Subcutaneous abdominal adipose tissue (tissue), 5 donors: ENCODE results near the gene GPR17.

Experiments
- H3K27ac ChIP-seq: one replicate; pipeline ENCODE4 v1.7.0; 2013; ENCODE audit warnings: low read depth, mild to moderate bottlenecking, inconsistent platforms, low read length, moderate library complexity
- H3K27me3 ChIP-seq, 5 donors: one replicate each; pipeline ENCODE4 v1.7.0; 2013; ENCODE audit warnings: low read length in 5 of 5, inconsistent platforms in 1 of 5; ENCODE audit not compliant: control insufficient read depth in 5 of 5, insufficient read depth in 4 of 5
- H3K36me3 ChIP-seq, 5 donors: one replicate each; pipeline ENCODE4 v1.7.0; 2013; ENCODE audit warnings: low read length in 5 of 5; ENCODE audit not compliant: control insufficient read depth in 5 of 5, insufficient read depth in 5 of 5
- H3K4me1 ChIP-seq, 5 donors: one replicate each; pipeline ENCODE4 v1.7.0; 2013; ENCODE audit warnings: low read length in 5 of 5, mild to moderate bottlenecking in 3 of 5, moderate library complexity in 1 of 5; ENCODE audit not compliant: control insufficient read depth in 5 of 5, insufficient read depth in 5 of 5
- H3K4me3 ChIP-seq, 5 donors: one replicate each; pipeline ENCODE4 v1.7.0; 2013; ENCODE audit warnings: low read length in 5 of 5, low read depth in 1 of 5
- H3K9ac ChIP-seq, 5 donors: one replicate each; pipeline ENCODE4 v1.7.0; 2013; ENCODE audit warnings: low read length in 5 of 5, mild to moderate bottlenecking in 4 of 5, moderate library complexity in 3 of 5
- H3K9me3 ChIP-seq, 5 donors: one replicate each; pipeline ENCODE4 v1.7.0; 2013; ENCODE audit warnings: low read length in 5 of 5; ENCODE audit not compliant: control insufficient read depth in 5 of 5
- donor health status: healthy.
- donor health status: healthy.
- donor health status: healthy.
- donor health status: healthy.
- donor health status: healthy.

GPR17 gene

GRCh38 chr2:127614246-127614645 lies 31.7 kb upstream of the GPR17 start:
- Histone ChIP-seq H3K9ac (no peak overlapping the region), H3K4me3 (no peak overlapping the region), H3K27ac (no peak overlapping the region), H3K27me3 (peaks cover 0 to under 1% (median 0%) of the 10 kb centered on the region in 5 donors), H3K36me3 (no peaks in the 10 kb centered on the region), H3K9me3 (peaks cover 0 to 34% (median 18%) of the 10 kb centered on the region in 5 donors), H3K4me1 (no peaks in the 10 kb centered on the region)

GRCh38 chr2:127614731-127615130 lies 31.2 kb upstream of the GPR17 start:
- no peak overlapping the region for H3K4me3 ChIP-seq
- no peak overlapping the region for H3K27ac ChIP-seq
- no peaks in the 10 kb centered on the region for H3K27me3 ChIP-seq
- no peaks in the 10 kb centered on the region for H3K4me1 ChIP-seq
- no peaks in the 10 kb centered on the region for H3K36me3 ChIP-seq
- no peak overlapping the region for H3K9ac ChIP-seq
- H3K9me3 ChIP-seq, result peaks cover 0 to 34% (median 18%) of the 10 kb centered on the region in 5 donors

- Histone ChIP-seq H3K4me3 (no peak overlapping the region), H3K27ac (no peak overlapping the region), H3K9ac (no peak overlapping the region), H3K27me3 (no peaks in the 10 kb centered on the region), H3K4me1 (no peaks in the 10 kb centered on the region), H3K36me3 (no peaks in the 10 kb centered on the region), H3K9me3 (peaks cover 0 to 32% (median 17%) of the 10 kb centered on the region in 5 donors)
Observed at GRCh38 chr2:127615511-127616166, 30.3 kb upstream of the GPR17 start.

GRCh38 chr2:127618551-127619202 lies 27.3 kb upstream of the GPR17 start:
- Histone ChIP-seq H3K9ac (no peak overlapping the region), H3K27me3 (peaks cover 0 to 10% (median 0%) of the 10 kb centered on the region in 5 donors), H3K36me3 (no peaks in the 10 kb centered on the region), H3K27ac (no peak overlapping the region), H3K4me1 (no peaks in the 10 kb centered on the region), H3K9me3 (peaks cover 0 to 5% (median 0%) of the 10 kb centered on the region in 5 donors), H3K4me3 (no peak overlapping the region)

DNA sequence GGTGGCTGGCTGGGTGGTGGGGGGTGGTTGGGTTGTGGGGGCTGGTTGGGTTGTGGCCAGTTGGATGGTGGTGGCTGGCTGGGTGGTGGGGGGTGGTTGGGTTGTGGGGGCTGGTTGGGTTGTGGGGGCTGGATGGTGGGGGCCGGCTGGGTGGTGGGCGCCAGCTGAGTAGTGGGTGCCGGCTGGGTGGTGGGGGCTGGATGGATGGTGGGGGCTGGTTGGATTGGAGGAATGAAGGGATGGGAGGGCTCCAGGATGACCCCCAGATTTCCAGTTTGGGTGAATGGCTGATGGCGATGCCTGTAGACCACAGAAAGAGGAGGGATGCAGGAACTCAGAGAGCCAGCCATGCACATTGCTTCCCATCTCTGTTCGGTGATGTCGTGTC lies 26.8 kb upstream of the GPR17 start:
- Histone ChIP-seq H3K4me1 (no peaks in the 10 kb centered on the region), H3K9me3 (peaks cover 0 to under 1% (median 0%) of the 10 kb centered on the region in 5 donors), H3K27ac (no peak overlapping the region), H3K9ac (no peak overlapping the region), H3K4me3 (no peak overlapping the region), H3K27me3 (peaks cover 0 to 10% (median 0%) of the 10 kb centered on the region in 5 donors), H3K36me3 (no peaks in the 10 kb centered on the region)

DNA sequence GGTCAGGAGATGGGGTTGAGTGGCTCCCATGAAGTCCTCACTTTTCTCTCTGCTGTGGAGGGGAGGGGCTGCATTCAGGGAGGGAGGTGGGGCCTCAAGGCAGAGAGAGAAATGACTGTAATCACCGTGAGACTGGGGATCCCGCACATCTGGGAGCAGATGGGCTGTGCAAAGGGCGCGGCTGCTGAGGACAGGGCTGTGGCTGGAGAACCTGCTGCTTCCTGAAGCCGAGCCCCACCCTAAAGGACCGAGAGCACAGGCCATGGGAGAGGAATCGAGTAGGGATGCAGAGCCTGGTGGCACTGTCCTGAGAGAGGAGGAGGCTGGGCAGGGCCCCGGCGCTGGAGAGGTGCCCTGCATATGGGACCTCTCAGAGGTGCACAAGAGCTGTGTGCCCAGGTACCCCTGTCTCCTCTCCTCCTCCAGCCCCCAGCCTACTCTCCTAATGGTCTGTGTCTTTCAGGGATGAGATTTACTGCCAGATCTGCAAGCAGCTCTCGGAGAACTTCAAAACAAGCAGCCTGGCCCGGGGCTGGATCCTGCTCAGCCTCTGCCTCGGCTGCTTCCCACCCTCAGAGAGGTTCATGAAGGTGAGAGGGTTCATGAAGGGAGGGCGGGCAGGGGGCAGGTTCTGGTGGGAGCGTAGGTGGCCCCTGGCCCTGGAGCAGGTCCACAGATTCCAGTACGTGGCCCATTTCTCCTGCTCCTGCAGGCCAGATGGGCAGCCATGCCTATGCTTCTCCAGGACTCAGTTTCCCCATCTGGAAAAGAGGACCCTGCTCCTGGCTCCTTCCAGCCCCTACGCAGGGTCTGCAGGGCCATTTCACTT lies 25.9 kb upstream of the GPR17 start:
- H3K9me3 ChIP-seq, result no peaks in the 10 kb centered on the region

GRCh38 chr2:127620866-127621265 lies 25.1 kb upstream of the GPR17 start:
- no peak overlapping the region for H3K9ac ChIP-seq
- no peaks in the 10 kb centered on the region for H3K4me1 ChIP-seq
- peaks cover 0 to 10% (median 0%) of the 10 kb centered on the region in 5 donors for H3K27me3 ChIP-seq
- no peak overlapping the region for H3K4me3 ChIP-seq
- no peak overlapping the region for H3K27ac ChIP-seq
- H3K9me3 ChIP-seq, result no peaks in the 10 kb centered on the region
- H3K36me3 ChIP-seq, result no peaks in the 10 kb centered on the region

More for the DNA sequence above, 25.9 kb upstream of the GPR17 start:
- Histone ChIP-seq H3K27me3 (peaks cover 0 to 10% (median 0%) of the 10 kb centered on the region in 5 donors), H3K36me3 (no peaks in the 10 kb centered on the region), H3K4me1 (no peaks in the 10 kb centered on the region), H3K4me3 (no peak overlapping the region), H3K9ac (no peak overlapping the region), H3K27ac (no peak overlapping the region)

DNA sequence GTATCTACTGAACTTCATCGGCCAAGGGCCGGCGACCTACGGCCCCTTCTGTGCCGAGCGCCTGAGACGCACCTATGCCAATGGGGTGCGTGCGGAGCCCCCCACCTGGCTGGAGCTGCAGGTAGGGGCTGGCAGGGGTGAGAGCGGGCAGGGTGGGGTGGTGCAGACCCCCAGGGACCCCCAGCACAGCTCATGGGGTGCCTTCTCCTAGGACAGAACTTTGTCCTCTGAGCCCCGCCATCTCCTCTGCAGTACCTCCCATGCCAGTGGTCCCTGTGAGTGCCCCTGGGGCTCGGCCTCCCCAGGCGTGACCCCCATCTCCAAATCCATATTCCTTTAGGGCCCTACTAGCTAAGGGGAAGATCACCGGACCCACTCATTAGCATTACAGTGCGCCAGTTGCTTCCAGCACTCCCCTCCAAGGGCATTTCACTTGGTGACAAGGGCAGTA lies 23.9 kb upstream of the GPR17 start:
- H3K27ac ChIP-seq, result no peak overlapping the region

DNA sequence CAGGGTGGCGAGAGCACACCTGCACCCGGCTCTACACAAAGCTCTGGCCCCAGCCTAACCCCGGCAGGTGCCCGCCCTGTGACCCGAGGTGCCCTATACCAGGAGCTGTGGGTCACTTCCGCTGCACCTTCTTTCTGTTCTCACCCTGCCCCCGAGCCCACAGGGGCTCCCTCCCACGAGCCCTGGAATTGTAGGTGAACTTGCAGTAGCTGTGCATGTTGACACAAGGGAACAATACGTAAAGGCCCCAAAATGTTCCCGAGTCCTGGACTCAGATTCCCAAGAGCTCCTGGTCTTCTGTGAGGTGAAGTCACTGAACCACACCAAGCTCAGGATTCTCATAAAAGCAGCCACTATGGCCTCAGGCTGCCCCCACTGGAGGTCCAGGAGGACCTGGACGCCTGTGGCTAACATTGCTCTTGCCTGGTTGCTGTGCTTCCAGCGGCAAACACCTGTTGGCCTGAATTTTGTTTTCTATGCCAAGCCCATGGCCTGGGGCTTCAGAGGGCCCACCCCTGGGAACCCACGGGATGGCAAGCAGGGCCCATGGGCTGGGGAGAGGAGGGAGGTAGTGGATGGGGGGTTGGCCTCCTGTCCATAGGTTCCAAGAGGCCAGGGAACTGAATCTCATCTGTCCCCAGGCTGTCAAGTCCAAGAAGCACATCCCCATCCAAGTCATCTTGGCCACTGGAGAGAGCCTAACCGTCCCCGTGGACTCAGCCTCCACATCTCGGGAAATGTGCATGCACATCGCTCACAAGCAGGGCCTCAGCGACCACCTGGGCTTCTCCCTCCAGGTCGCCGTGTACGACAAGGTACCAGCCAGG lies 23.2 kb upstream of the GPR17 start:
- no peak overlapping the region for H3K9ac ChIP-seq
- no peak overlapping the region for H3K27ac ChIP-seq
- no peaks in the 10 kb centered on the region for H3K36me3 ChIP-seq
- H3K9me3 ChIP-seq, result no peaks in the 10 kb centered on the region
- H3K4me1 ChIP-seq, result peaks cover 0 to 1% (median 0%) of the 10 kb centered on the region in 5 donors
- no peak overlapping the region for H3K4me3 ChIP-seq
- peaks cover 0 to 10% (median 0%) of the 10 kb centered on the region in 5 donors for H3K27me3 ChIP-seq

More for the DNA sequence above, 23.9 kb upstream of the GPR17 start:
- Histone ChIP-seq H3K36me3 (no peaks in the 10 kb centered on the region), H3K4me1 (no peaks in the 10 kb centered on the region), H3K27me3 (peaks cover 0 to 10% (median 0%) of the 10 kb centered on the region in 5 donors), H3K4me3 (no peak overlapping the region), H3K9me3 (no peaks in the 10 kb centered on the region), H3K9ac (no peak overlapping the region)
